Measurements from ENCODE around the gene PHC1. TPM values are rescaled to one million over a fixed set of nuclear protein-coding genes. Genes with fewer than 3 reads are reported as not detected.

The PHC1 gene
- total RNA-seq, 4 donors from 2014 or later: 9.3 to 23.6 (median 15.3) TPM

- Histone ChIP-seq H3K4me3 (no peak overlapping the region), H3K27ac (no peak overlapping the region), H3K9me3 (peaks cover 14 to 24% of the 10 kb centered on the region in 2 donors), H3K36me3 (no peaks in the 10 kb centered on the region), H3K4me1 (no peaks in the 10 kb centered on the region), H3K27me3 (no peaks in the 10 kb centered on the region)
- in situ Hi-C loops (cut with MboI; ENCODE audit: low pct_ligation_motif_present in 1 of 4, low pct_unique_long_range_greater_than_20kb in 1 of 4, low sequenced_read_pairs in 3 of 4) (no loop called here), intact Hi-C loops (cut with DNase I; ENCODE audit: low total_unique reads) (no loop called here)
- TF ChIP-seq CTCF (IDR thresholded peaks at IDR 0.05): no peak
- no peak for TF ChIP-seq EP300 (IDR thresholded peaks at IDR 0.05; ENCODE audit: low read depth)
- TF ChIP-seq POLR2A (IDR thresholded peaks at IDR 0.05): no peak
- TF ChIP-seq POLR2AphosphoS5 (IDR thresholded peaks at IDR 0.05): no peak
- no peak for DNase-seq
These were observed 54.5 kb downstream of the PHC1 start for GRCh38 chr12:8968761-8969160.

GRCh38 chr12:8969861-8970411, 55.6 kb downstream of the PHC1 start:
- in situ Hi-C loops (cut with MboI; ENCODE audit: low pct_ligation_motif_present in 1 of 4, low pct_unique_long_range_greater_than_20kb in 1 of 4, low sequenced_read_pairs in 3 of 4): no loop called here
- no peaks in the 10 kb centered on the region for H3K36me3 ChIP-seq
- no peaks in the 10 kb centered on the region for H3K27me3 ChIP-seq
- intact Hi-C loops (cut with DNase I; ENCODE audit: low total_unique reads): no loop called here
- no peak for DNase-seq
- no peak overlapping the region for H3K4me3 ChIP-seq
- H3K9me3 ChIP-seq: peaks cover 14 to 25% of the 10 kb centered on the region in 2 donors
- no peak overlapping the region for H3K27ac ChIP-seq
- H3K4me1 ChIP-seq: no peaks in the 10 kb centered on the region
- 40 to 46% methylated on average over 2 of the region's 2 CpGs for WGBS, 2 donors (ENCODE audit: low coverage in 1 of 2)
- no peak for TF ChIP-seq POLR2AphosphoS5 (IDR thresholded peaks at IDR 0.05)
- TF ChIP-seq POLR2A (IDR thresholded peaks at IDR 0.05): no peak
- no peak for TF ChIP-seq EP300 (IDR thresholded peaks at IDR 0.05; ENCODE audit: low read depth)
- no peak for TF ChIP-seq CTCF (IDR thresholded peaks at IDR 0.05)

- H3K4me3 ChIP-seq: no peak overlapping the region
- TF ChIP-seq EP300 (IDR thresholded peaks at IDR 0.05; ENCODE audit: low read depth) (no peak), CTCF (IDR thresholded peaks at IDR 0.05) (no peak), POLR2A (IDR thresholded peaks at IDR 0.05) (no peak), POLR2AphosphoS5 (IDR thresholded peaks at IDR 0.05) (no peak)
- no peaks in the 10 kb centered on the region for H3K27me3 ChIP-seq
- H3K9me3 ChIP-seq: peaks cover 14 to 25% of the 10 kb centered on the region in 2 donors
- DNase-seq: no peak
- 41 to 86% methylated on average over 1 of the region's 1 CpG for WGBS, 2 donors (ENCODE audit: low coverage in 1 of 2)
- H3K4me1 ChIP-seq: no peaks in the 10 kb centered on the region
- intact Hi-C loops (cut with DNase I; ENCODE audit: low total_unique reads): no loop called here
- H3K27ac ChIP-seq: no peak overlapping the region
- in situ Hi-C loops (cut with MboI; ENCODE audit: low pct_ligation_motif_present in 1 of 4, low pct_unique_long_range_greater_than_20kb in 1 of 4, low sequenced_read_pairs in 3 of 4): no loop called here
- H3K36me3 ChIP-seq: no peaks in the 10 kb centered on the region
These were observed 56.1 kb downstream of the PHC1 start for GRCh38 chr12:8970432-8970831.

- no peaks in the 10 kb centered on the region for H3K36me3 ChIP-seq
- no peak for DNase-seq
- no peaks in the 10 kb centered on the region for H3K4me1 ChIP-seq
- no peak overlapping the region for H3K27ac ChIP-seq
- H3K9me3 ChIP-seq: peaks cover 6 to 10% of the 10 kb centered on the region in 2 donors
- no peaks in the 10 kb centered on the region for H3K27me3 ChIP-seq
- no peak for TF ChIP-seq POLR2A (IDR thresholded peaks at IDR 0.05)
- no peak overlapping the region for H3K4me3 ChIP-seq
- in situ Hi-C loops (cut with MboI; ENCODE audit: low pct_ligation_motif_present in 1 of 4, low pct_unique_long_range_greater_than_20kb in 1 of 4, low sequenced_read_pairs in 3 of 4) (no loop called here), intact Hi-C loops (cut with DNase I; ENCODE audit: low total_unique reads) (no loop called here)
- WGBS, 2 donors (ENCODE audit: low coverage in 1 of 2): 89 to 100% methylated on average over 2 to 3 of the region's 3 CpGs
These were observed 65.8 kb downstream of the PHC1 start for GRCh38 chr12:8980137-8980536.

GRCh38 chr12:8985213-8985754, 71.0 kb downstream of the PHC1 start:
- Histone ChIP-seq H3K9me3 (no peaks in the 10 kb centered on the region), H3K4me1 (peaks cover 0 to 4% (median 0%) of the 10 kb centered on the region in 4 donors), H3K27ac (no peak overlapping the region), H3K27me3 (no peaks in the 10 kb centered on the region), H3K36me3 (no peaks in the 10 kb centered on the region), H3K4me3 (no peak overlapping the region)
- DNase-seq: no peak
- in situ Hi-C loops (cut with MboI; ENCODE audit: low pct_ligation_motif_present in 1 of 4, low pct_unique_long_range_greater_than_20kb in 1 of 4, low sequenced_read_pairs in 3 of 4) (no loop called here), intact Hi-C loops (cut with DNase I; ENCODE audit: low total_unique reads) (no loop called here)
- TF ChIP-seq CTCF (IDR thresholded peaks at IDR 0.05): no peak
- TF ChIP-seq POLR2AphosphoS5 (IDR thresholded peaks at IDR 0.05): no peak
- no peak for TF ChIP-seq EP300 (IDR thresholded peaks at IDR 0.05; ENCODE audit: low read depth)
- TF ChIP-seq POLR2A (IDR thresholded peaks at IDR 0.05): no peak
- 90% methylated on average over 1 of the region's 1 CpG; no CpG with 5 or more reads in 1 of the 2 donors for WGBS, 2 donors (ENCODE audit: low coverage in 1 of 2)

Measured in transverse colon (tissue), 4 donors.